OCI-LY7 (cell line): Measurements from ENCODE around the gene ZBTB32. TPM values are rescaled to one million over a fixed set of nuclear protein-coding genes. Genes with fewer than 3 reads are reported as not detected.

Source experiments
- BruUV-seq: library from RNA; stranded (reverse); fragments of 400-500 nt; replicated peaks from 2 replicates; lab custom pipeline; 2021; lab: Mats Ljungman, UMichigan
- CTCF ChIA-PET: fragments of 300-600 bp; sonication (Branson Sonifier 250); formaldehyde crosslinking; loops from one replicate; lab custom pipeline; 2022; ENCODE audit warnings: antibody characterized with exemption; ENCODE audit not compliant: unreplicated experiment; lab: Charles Lee
- POLR2A ChIA-PET: fragments of 300-600 bp; sonication (Branson Sonifier 250); formaldehyde crosslinking; loops from one replicate; lab custom pipeline; 2022; ENCODE audit warnings: antibody characterized with exemption; lab: Charles Lee
- DNase-seq: peaks from one replicate; pipeline ENCODE4 v3.0.0-alpha.2; 2015; ENCODE audit warnings: low spot score
- H2AFZ ChIP-seq: fragments of 200-600 bp; sonication (generic), shearing (Covaris generic); 2 replicates; pipeline ENCODE4 v1.6.1; 2014; ENCODE audit warnings: mild to moderate bottlenecking, antibody characterized with exemption, low read length, moderate library complexity
- H3K27ac ChIP-seq: fragments of 200-600 bp; sonication (generic); 2 replicates; pipeline ENCODE4 v1.5.1; 2014; ENCODE audit warnings: mixed run types, low read depth, mild to moderate bottlenecking, moderate library complexity, low read length, inconsistent platforms; ENCODE audit not compliant: poor library complexity, severe bottlenecking
- H3K36me3 ChIP-seq: fragments of 200-600 bp; sonication (generic); 2 replicates; pipeline ENCODE4 v1.6.1; 2014; ENCODE audit warnings: mild to moderate bottlenecking, antibody characterized with exemption, low read length, moderate library complexity, mixed read lengths; ENCODE audit not compliant: insufficient read depth
- H3K4me1 ChIP-seq: fragments of 200-600 bp; sonication (generic); 2 replicates; pipeline ENCODE4 v1.5.1; 2014; ENCODE audit warnings: mild to moderate bottlenecking, low read length; ENCODE audit not compliant: insufficient read depth, poor library complexity, severe bottlenecking
- H3K4me2 ChIP-seq: fragments of 200-600 bp; sonication (generic); 2 replicates; pipeline ENCODE4 v1.6.1; 2014; ENCODE audit warnings: mild to moderate bottlenecking, low read length
- H3K4me3 ChIP-seq: fragments of 200-600 bp; sonication (generic); 2 replicates; pipeline ENCODE4 v1.5.1; 2014; ENCODE audit warnings: mild to moderate bottlenecking, low read depth, low read length; ENCODE audit not compliant: poor library complexity, severe bottlenecking
- H3K79me2 ChIP-seq: fragments of 200-600 bp; sonication (generic); 2 replicates; pipeline ENCODE4 v1.6.1; 2016; ENCODE audit warnings: low read depth, mild to moderate bottlenecking, low read length, moderate library complexity, mixed read lengths; ENCODE audit not compliant: insufficient read depth
- H3K9me2 ChIP-seq: fragments of 200-600 bp; sonication (generic); 2 replicates; pipeline ENCODE4 v1.6.1; 2016; ENCODE audit warnings: mild to moderate bottlenecking, low read length, mixed read lengths; ENCODE audit not compliant: insufficient read depth
- H3K9me3 ChIP-seq: fragments of 200-600 bp; sonication (generic); 2 replicates; pipeline ENCODE4 v1.6.1; 2014; ENCODE audit warnings: mild to moderate bottlenecking, mixed run types, low read length, mixed read lengths
- H4K20me1 ChIP-seq: fragments of 200-600 bp; sonication (generic); 2 replicates; pipeline ENCODE4 v1.6.1; 2014; ENCODE audit warnings: mild to moderate bottlenecking, antibody characterized with exemption, low read length, moderate library complexity, mixed read lengths; ENCODE audit not compliant: insufficient read depth
- CTCF ChIP-seq: fragments of 200-600 bp; sonication (generic); conservative IDR thresholded peaks from 2 replicates; pipeline ENCODE4 v1.5.1; 2014; ENCODE audit warnings: mild to moderate bottlenecking, antibody characterized with exemption, low read length, moderate library complexity, mixed read lengths
- EZH2phosphoT487 ChIP-seq: fragments of 200-600 bp; sonication (generic); IDR thresholded peaks from 2 replicates; pipeline ENCODE4 v1.6.1; 2018; ENCODE audit warnings: low read depth, borderline replicate concordance, mild to moderate bottlenecking, mixed run types, antibody characterized with exemption, low read length, moderate library complexity, mixed read lengths
- intact Hi-C: fragments of 100-400 bp; cut with micrococcal nuclease; formaldehyde crosslinking; loops from one replicate; pipeline ENCODE4 v1.10.0; 2022; ENCODE audit not compliant: unreplicated experiment
- total RNA-seq, 2 experiments: library from RNA; depleted of rRNA in 1 of 2; stranded (reverse); fragments of >200 nt in 1 of 2; shearing (Covaris generic) in 1 of 2; gene quantifications; 2 replicates each; pipeline ENCODE4 v1.2.3, GENCODE V29; 2014 to 2022

ZBTB32 gene
- total RNA-seq, 2 experiments from 2014 or later = not detected

DNA sequence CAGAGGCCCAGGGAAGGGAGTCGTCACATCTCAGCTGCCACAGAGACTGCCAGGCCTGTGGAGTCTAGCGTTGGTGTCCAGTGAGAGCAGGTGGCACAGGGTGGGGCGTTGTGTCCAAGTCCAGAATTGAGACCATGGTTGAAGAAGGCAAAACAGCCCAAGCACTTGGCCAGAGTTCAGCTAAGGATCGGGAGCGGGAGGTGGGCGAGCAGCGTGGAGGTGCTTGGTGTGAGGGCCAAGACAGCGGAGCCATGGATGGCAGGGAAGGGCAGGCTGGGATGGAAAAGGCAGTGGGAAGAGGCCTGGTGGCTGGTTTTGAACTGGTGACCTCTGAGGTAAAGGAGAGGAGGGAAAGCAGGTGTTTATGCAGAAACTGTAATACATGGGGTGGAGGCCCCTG, 29.9 kb downstream of the ZBTB32 start:
- Histone ChIP-seq H2AFZ (no peak overlapping the region), H3K4me2 (no peak overlapping the region), H3K9me2 (no peaks in the 10 kb centered on the region), H3K27ac (no peak overlapping the region), H3K36me3 (peaks cover 98% of the 10 kb centered on the region), H4K20me1 (no peaks in the 10 kb centered on the region), H3K4me3 (no peak overlapping the region), H3K79me2 (no peaks in the 10 kb centered on the region), H3K4me1 (peaks cover 14% of the 10 kb centered on the region), H3K9me3 (no peaks in the 10 kb centered on the region)
- TF ChIP-seq EZH2phosphoT487 = no peak
- no peak for TF ChIP-seq CTCF
- DNase-seq = no peak
- BruUV-seq = no TSS peak
- ChIA-PET POLR2A (interaction anchor here (0.7 kb wide), 1 partner anchor 13 kb away, joined by 3 read pairs; no protein-coding TSS in a partner anchor), CTCF (no interaction called here)
- intact Hi-C loops = no loop called here

GRCh38 chr19:35734889-35735288, 30.5 kb downstream of the ZBTB32 start:
- Histone ChIP-seq H4K20me1 (no peaks in the 10 kb centered on the region), H3K36me3 (peaks cover 97% of the 10 kb centered on the region), H3K9me3 (no peaks in the 10 kb centered on the region), H3K4me1 (peaks cover 19% of the 10 kb centered on the region), H3K9me2 (no peaks in the 10 kb centered on the region), H3K4me3 (no peak overlapping the region), H3K27ac (no peak overlapping the region), H2AFZ (no peak overlapping the region), H3K79me2 (no peaks in the 10 kb centered on the region), H3K4me2 (no peak overlapping the region)
- intact Hi-C loops = no loop called here
- BruUV-seq = no TSS peak
- DNase-seq = no peak
- no peak for TF ChIP-seq EZH2phosphoT487
- TF ChIP-seq CTCF = no peak
- CTCF ChIA-PET = no interaction called here
- POLR2A ChIA-PET = interaction anchor here (0.7 kb wide), 1 partner anchor 12 kb away, joined by 3 read pairs; no protein-coding TSS in a partner anchor
